B cell (primary cell): ENCODE measurements around the gene UBE2Q1. TPM values are rescaled to one million over a fixed set of nuclear protein-coding genes. Genes with fewer than 3 reads are reported as not detected.

Experiments
- ATAC-seq: fragments of 200-7000 bp; cut with Tn5 transposase; one replicate; pipeline ENCODE4 v1.10.0; 2021; ENCODE audit warnings: low read depth, mild to moderate bottlenecking, moderate number of reproducible peaks, moderate library complexity
- CTCF ChIA-PET: fragments of 350-600 bp; sonication (Branson Sonifier 250); formaldehyde crosslinking; loops from one replicate; lab custom pipeline; 2021; ENCODE audit warnings: antibody characterized with exemption, inconsistent platforms; lab: Charles Lee
- POLR2A ChIA-PET: fragments of 350-600 bp; sonication (Branson Sonifier 250); formaldehyde crosslinking; loops from one replicate; lab custom pipeline; 2021; ENCODE audit warnings: antibody characterized with exemption; lab: Charles Lee
- DNase-seq: peaks from one replicate; pipeline ENCODE4 v3.0.0; 2013
- H2AFZ ChIP-seq: 2 replicates; pipeline ENCODE4 v1.6.1; 2012; ENCODE audit warnings: mild to moderate bottlenecking, low read depth, low read length; ENCODE audit not compliant: insufficient read depth, poor library complexity, severe bottlenecking
- H3K27ac ChIP-seq, 2 donors: 1 replicate in 1 of 2; 2 replicates in 1 of 2; pipeline ENCODE4 v1.5.1; 2012 to 2013; ENCODE audit warnings: low read length in 2 of 2, mild to moderate bottlenecking in 2 of 2, moderate library complexity in 1 of 2
- H3K27me3 ChIP-seq, 4 experiments: fragments of 200-600 bp in 1 of 4; sonication (generic) in 1 of 4; replicated peaks in 1 of 4; 1 replicate in 2 of 4; 2 replicates in 2 of 4; pipeline versions ENCODE4 v1.6.1 to v1.7.0; 2013 to 2016; ENCODE audit warnings: low read length in 3 of 4, mild to moderate bottlenecking in 2 of 4, mixed read lengths in 1 of 4, moderate library complexity in 1 of 4; ENCODE audit not compliant: insufficient read depth in 4 of 4, control insufficient read depth in 3 of 4; ENCODE audit errors: control extremely low read depth in 1 of 4
- H3K36me3 ChIP-seq, 2 experiments: replicated peaks in 1 of 2; 1 replicate in 1 of 2; 2 replicates in 1 of 2; pipeline versions ENCODE4 v1.6.1 to v1.7.1; 2013; ENCODE audit warnings: low read length in 1 of 2; ENCODE audit not compliant: insufficient read depth in 2 of 2, control insufficient read depth in 1 of 2; ENCODE audit errors: control extremely low read depth in 1 of 2, extremely low read depth in 1 of 2
- H3K4me1 ChIP-seq, 2 donors: fragments of 200-600 bp in 1 of 2; sonication (generic) in 1 of 2; 1 replicate in 1 of 2; 2 replicates in 1 of 2; pipeline versions ENCODE4 v1.5.1 to v1.6.1; 2013 to 2017; ENCODE audit warnings: low read length in 2 of 2; ENCODE audit not compliant: control insufficient read depth in 2 of 2, insufficient read depth in 2 of 2
- H3K4me2 ChIP-seq: replicated peaks from 2 replicates; pipeline ENCODE3; 2012; ENCODE audit warnings: mild to moderate bottlenecking, low read depth, low read length; ENCODE audit not compliant: poor library complexity, severe bottlenecking
- H3K4me3 ChIP-seq, 5 experiments: fragments of 200-600 bp in 1 of 5; sonication (generic) in 1 of 5; 1 replicate in 3 of 5; 2 replicates in 2 of 5; pipeline versions ENCODE4 v1.5.1 to v1.7.0; 2011 to 2016; ENCODE audit warnings: low read length in 4 of 5, mild to moderate bottlenecking in 4 of 5, low read depth in 2 of 5, control low read depth in 1 of 5, moderate library complexity in 1 of 5; ENCODE audit not compliant: insufficient read depth in 1 of 5; ENCODE audit errors: control extremely low read depth in 1 of 5, extremely low read depth in 1 of 5
- H3K79me2 ChIP-seq: fragments of 200-600 bp; sonication (generic); one replicate; pipeline ENCODE4 v1.6.0; 2016; ENCODE audit warnings: low read length; ENCODE audit not compliant: control insufficient read depth, insufficient read depth
- H3K9ac ChIP-seq: fragments of 200-600 bp; sonication (generic); 2 replicates; pipeline ENCODE4 v1.6.1; 2017; ENCODE audit warnings: mild to moderate bottlenecking, low read length, moderate library complexity
- H3K9me3 ChIP-seq, 3 donors: one replicate each; pipeline versions ENCODE4 v1.6.1 to v1.7.1; 2013; ENCODE audit warnings: low read length in 2 of 3; ENCODE audit not compliant: control insufficient read depth in 2 of 3, insufficient read depth in 1 of 3; ENCODE audit errors: control extremely low read depth in 1 of 3
- H4K20me1 ChIP-seq: 2 replicates; pipeline ENCODE4 v1.6.0; 2012; ENCODE audit warnings: mild to moderate bottlenecking, low read length; ENCODE audit not compliant: insufficient read depth, control insufficient read depth, poor library complexity, severe bottlenecking
- H3K27ac Mint-ChIP-seq: one replicate; pipeline ENCODE4 v1.8.0; 2021; ENCODE audit warnings: mixed read lengths
- H3K27me3 Mint-ChIP-seq: one replicate; pipeline ENCODE4 v1.8.0; 2021; ENCODE audit warnings: mixed read lengths
- H3K4me1 Mint-ChIP-seq: one replicate; pipeline ENCODE4 v1.8.0; 2021; ENCODE audit warnings: mixed read lengths
- H3K4me3 Mint-ChIP-seq: one replicate; pipeline ENCODE4 v1.8.0; 2021; ENCODE audit warnings: mixed read lengths
- H3K9me3 Mint-ChIP-seq: one replicate; pipeline ENCODE4 v1.8.0; 2022; ENCODE audit warnings: mixed read lengths; ENCODE audit not compliant: insufficient read depth
- EZH2 ChIP-seq: IDR thresholded peaks from 2 replicates; pipeline ENCODE4 v1.6.1; 2012; ENCODE audit warnings: borderline replicate concordance, low read depth, mild to moderate bottlenecking, moderate library complexity, low read length; ENCODE audit not compliant: insufficient read depth, poor library complexity, severe bottlenecking
- WGBS: methylation state at CpG from one replicate; pipeline ENCODE4 v1.1.5; 2013; ENCODE audit warnings: missing lambda C conversion rate; ENCODE audit not compliant: insufficient coverage; 5-methylcytosine and 5-hydroxymethylcytosine counted together
- intact Hi-C: fragments of 100-400 bp; cut with micrococcal nuclease; formaldehyde crosslinking; loops from one replicate; pipeline ENCODE4 v1.10.0; 2022
- polyA plus RNA-seq: library from polyadenylated mRNA; depleted of rRNA; stranded (reverse); fragments of >200 nt; gene quantifications from 2 replicates; pipeline ENCODE4 v1.2.3, GENCODE V29; 2012
- total RNA-seq, 2 donors: library from RNA; stranded (reverse); fragments of 120-200 nt in 1 of 2; gene quantifications; 1 replicate in 1 of 2; 2 replicates in 1 of 2; pipeline versions ENCODE4 v1.2.3 to v1.2.4, GENCODE V29; 2013 to 2022
- TF ChIP-seq, protein P1 (sequence below): fragments of 200-600 bp; IDR thresholded peaks from one replicate; pipeline ENCODE4 v1.8.0; 2022; ENCODE audit warnings: antibody characterized with exemption, mild to moderate bottlenecking

The UBE2Q1 gene
- total and polyA plus RNA-seq, 2 donors (not counting 1 experiment from before 2014, with no cell fraction given) = 14.3 to 108 TPM

DNA sequence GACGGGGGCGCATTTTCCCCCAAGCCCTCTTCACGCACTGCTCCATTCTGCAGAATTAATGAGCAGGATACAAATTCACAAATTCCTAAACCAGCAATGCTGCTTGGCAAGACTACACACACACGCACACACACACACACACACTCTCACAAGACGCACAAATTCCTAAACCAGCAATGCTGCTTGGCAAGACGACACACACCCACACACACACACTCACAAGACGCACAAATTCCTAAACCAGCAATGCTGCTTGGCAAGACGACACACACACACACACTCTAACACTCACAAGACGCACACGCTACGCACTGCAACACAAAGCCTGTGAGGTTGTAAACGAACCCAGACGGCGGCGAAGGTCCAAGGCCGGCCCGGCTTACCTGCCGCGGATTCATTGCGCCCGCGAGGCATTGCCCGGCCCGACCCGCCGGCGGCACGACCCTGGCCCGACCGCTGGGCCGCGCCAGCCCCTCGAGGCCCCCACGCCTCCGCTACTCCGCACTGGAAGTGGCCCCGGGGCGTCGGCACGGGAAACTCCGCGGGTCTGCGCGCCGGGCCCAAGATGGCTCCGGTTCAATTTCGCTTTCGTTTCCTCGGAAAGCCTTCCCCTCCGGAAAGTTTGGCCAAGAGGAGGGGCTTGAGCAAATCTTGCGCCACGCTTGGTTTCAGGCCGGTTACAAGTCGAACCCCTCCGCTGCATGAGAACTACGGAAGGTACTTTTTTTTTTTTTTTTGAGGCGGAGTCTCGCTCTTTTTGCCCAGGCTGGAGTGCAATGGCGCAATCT is 49.3 kb upstream of the UBE2Q1 start, which contains the start of gene ADAR:
TSS of gene ADAR (minus strand) at position 578 of the 788 bp plus-strand sequence. CDS start at position 398, 180 bp downstream.
- ATAC-seq (peak; percentile 92), DNase-seq (peak; percentile 96)
- H3K9me3 Mint-ChIP-seq = no peaks in the 10 kb centered on the region
- intact Hi-C loops = loop anchor here (1.0 to 5.0 kb wide), 6 partner anchors 19 to 454 kb away; partner anchors contain the start of genes EFNA4, PBXIP1, PMVK and UBE2Q1
- peak within 1 kb of the TSS; percentile 98 for H3K4me3 Mint-ChIP-seq
- H3K27me3 Mint-ChIP-seq = no peaks in the 10 kb centered on the region
- ChIA-PET POLR2A (interaction anchor here (0.6 to 1.2 kb wide), 6 partner anchors 12 to 1291 kb away, joined by 3 to 6 read pairs (median 4); no protein-coding TSS in a partner anchor), CTCF (interaction anchor here (0.6 to 1.4 kb wide), 8 partner anchors 17 to 1124 kb away, joined by 3 to 6 read pairs (median 4); no protein-coding TSS in a partner anchor)
- Histone ChIP-seq H3K9me3 (no peaks in the 10 kb centered on the region), H3K27me3 (no peaks in the 10 kb centered on the region), H3K9ac (peak within 1 kb of the TSS; percentile 99), H3K4me1 (peaks cover 50 to 60% of the 10 kb centered on the region in 2 donors), H2AFZ (peak within 1 kb of the TSS; percentile 93), H3K36me3 (peaks cover 0 to 17% of the 10 kb centered on the region in 2 experiments), H3K79me2 (peaks cover 89% of the 10 kb centered on the region), H3K27ac (peak within 1 kb of the TSS; percentile 86 to 97), H3K4me2 (peak within 1 kb of the TSS; percentile 86), H3K4me3 (peak within 1 kb of the TSS; percentile 83 to 96 (median 93)), H4K20me1 (peaks cover 33% of the 10 kb centered on the region)
- peaks cover 61% of the 10 kb centered on the region for H3K4me1 Mint-ChIP-seq
- peak within 1 kb of the TSS; percentile 96 for H3K27ac Mint-ChIP-seq
- WGBS = under 1% methylated on average over 56 of the region's 59 CpGs
- TF ChIP-seq, protein P1, sequence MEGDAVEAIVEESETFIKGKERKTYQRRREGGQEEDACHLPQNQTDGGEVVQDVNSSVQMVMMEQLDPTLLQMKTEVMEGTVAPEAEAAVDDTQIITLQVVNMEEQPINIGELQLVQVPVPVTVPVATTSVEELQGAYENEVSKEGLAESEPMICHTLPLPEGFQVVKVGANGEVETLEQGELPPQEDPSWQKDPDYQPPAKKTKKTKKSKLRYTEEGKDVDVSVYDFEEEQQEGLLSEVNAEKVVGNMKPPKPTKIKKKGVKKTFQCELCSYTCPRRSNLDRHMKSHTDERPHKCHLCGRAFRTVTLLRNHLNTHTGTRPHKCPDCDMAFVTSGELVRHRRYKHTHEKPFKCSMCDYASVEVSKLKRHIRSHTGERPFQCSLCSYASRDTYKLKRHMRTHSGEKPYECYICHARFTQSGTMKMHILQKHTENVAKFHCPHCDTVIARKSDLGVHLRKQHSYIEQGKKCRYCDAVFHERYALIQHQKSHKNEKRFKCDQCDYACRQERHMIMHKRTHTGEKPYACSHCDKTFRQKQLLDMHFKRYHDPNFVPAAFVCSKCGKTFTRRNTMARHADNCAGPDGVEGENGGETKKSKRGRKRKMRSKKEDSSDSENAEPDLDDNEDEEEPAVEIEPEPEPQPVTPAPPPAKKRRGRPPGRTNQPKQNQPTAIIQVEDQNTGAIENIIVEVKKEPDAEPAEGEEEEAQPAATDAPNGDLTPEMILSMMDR = no peak
- no peak for TF ChIP-seq EZH2
